BJ (cell line): ENCODE results near the gene AGT. TPM values are rescaled to one million over a fixed set of nuclear protein-coding genes. Genes with fewer than 3 reads are reported as not detected.

Experiments used
- CTCF ChIA-PET: fragments of 350-600 bp; formaldehyde crosslinking; extraction: SDS; loops from one replicate; lab custom pipeline; 2021; ENCODE audit warnings: antibody characterized with exemption, inconsistent platforms; lab: Yijun Ruan, JAX
- POLR2A ChIA-PET: fragments of 300-600 bp; sonication (Branson Sonifier 250); formaldehyde crosslinking; extraction: SDS; loops from one replicate; lab custom pipeline; 2021; ENCODE audit warnings: antibody characterized with exemption; lab: Charles Lee
- DNase-seq: peaks from one replicate; pipeline ENCODE4 v3.0.0-alpha.2; 2011; ENCODE audit warnings: low read depth
- H3K27me3 ChIP-seq: 2 replicates; pipeline ENCODE4 v1.6.0; 2011; ENCODE audit warnings: low read length; ENCODE audit not compliant: control insufficient read depth, insufficient read depth
- H3K36me3 ChIP-seq: 2 replicates; pipeline ENCODE4 v1.5.1; 2011; ENCODE audit warnings: low read length; ENCODE audit not compliant: control insufficient read depth, insufficient read depth
- H3K4me3 ChIP-seq: 2 replicates; pipeline ENCODE4 v1.5.1; 2011; ENCODE audit warnings: low read depth, mild to moderate bottlenecking, control low read depth, low read length
- CTCF ChIP-seq: IDR thresholded peaks from 2 replicates; pipeline ENCODE4 v1.5.1; 2011; ENCODE audit warnings: low read depth, mild to moderate bottlenecking, control low read depth, inconsistent platforms, low read length, moderate library complexity; ENCODE audit not compliant: insufficient read depth
- polyA plus RNA-seq: library from polyadenylated mRNA; depleted of rRNA; stranded (reverse); fragments of >200 nt; gene quantifications from 2 replicates; pipeline ENCODE4 v1.2.3, GENCODE V29; 2011

The AGT gene
- polyA plus RNA-seq, 1 experiment: 4.1 TPM

- DNase-seq: peak; percentile 35
- Histone ChIP-seq H3K36me3 (no peaks in the 10 kb centered on the region), H3K27me3 (peaks cover 3% of the 10 kb centered on the region; the same call in 1 of the 2 replicates), H3K4me3 (no peak overlapping the region)
- ChIA-PET CTCF (interaction anchor here (1.1 to 1.4 kb wide), 3 partner anchors 18 to 466 kb away, joined by 3 to 4 read pairs (median 3); no protein-coding TSS in a partner anchor), POLR2A (no interaction called here)
- no peak for TF ChIP-seq CTCF
Observed at GRCh38 chr1:230744382-230744781, 30.5 kb upstream of the AGT start.

GRCh38 chr1:230743899-230744298 is 30.0 kb upstream of the AGT start:
- H3K27me3 ChIP-seq: peaks cover 3% of the 10 kb centered on the region; the same call in 1 of the 2 replicates
- POLR2A ChIA-PET: no interaction called here
- no peak for TF ChIP-seq CTCF
- H3K36me3 ChIP-seq: no peaks in the 10 kb centered on the region
- CTCF ChIA-PET: interaction anchor here (0.5 to 1.4 kb wide), 4 partner anchors 18 to 466 kb away, joined by 3 to 4 read pairs (median 3); no protein-coding TSS in a partner anchor
- H3K4me3 ChIP-seq: no peak overlapping the region
- no peak for DNase-seq

- POLR2A ChIA-PET: no interaction called here
- CTCF ChIA-PET: no interaction called here
Observed at GRCh38 chr1:230739564-230740290, 25.8 kb upstream of the AGT start.

GRCh38 chr1:230737622-230738262 is 23.8 kb upstream of the AGT start:
- CTCF ChIA-PET: no interaction called here
- no peak for DNase-seq
- H3K27me3 ChIP-seq: no peaks in the 10 kb centered on the region
- H3K36me3 ChIP-seq: no peaks in the 10 kb centered on the region
- no peak overlapping the region for H3K4me3 ChIP-seq
- no peak for TF ChIP-seq CTCF
- POLR2A ChIA-PET: no interaction called here

More at GRCh38 chr1:230739564-230740290, 25.8 kb upstream of the AGT start:
- DNase-seq: no peak
- TF ChIP-seq CTCF: no peak
- Histone ChIP-seq H3K27me3 (no peaks in the 10 kb centered on the region), H3K4me3 (no peak overlapping the region), H3K36me3 (no peaks in the 10 kb centered on the region)

- Histone ChIP-seq H3K27me3 (no peaks in the 10 kb centered on the region), H3K4me3 (no peak overlapping the region), H3K36me3 (no peaks in the 10 kb centered on the region)
- ChIA-PET CTCF (no interaction called here), POLR2A (no interaction called here)
- DNase-seq: no peak
- no peak for TF ChIP-seq CTCF
Observed at GRCh38 chr1:230735447-230735846, 21.5 kb upstream of the AGT start.
